GM21825 (cell line): ENCODE measurements around the gene PLB1.

Experiments used
- ATAC-seq: cut with Tn5 transposase; IDR thresholded peaks from one replicate; pipeline ENCODE4 v1.9.1; 2021; ENCODE audit warnings: mild to moderate bottlenecking, moderate library complexity; ENCODE audit not compliant: unreplicated experiment

Gene PLB1

GRCh38 chr2:28589746-28590463 is 94.0 kb downstream of the PLB1 start:
- ATAC-seq = no peak

GRCh38 chr2:28590496-28591301 is 94.8 kb downstream of the PLB1 start:
- ATAC-seq = no peak

- ATAC-seq = no peak
These were observed 96.0 kb downstream of the PLB1 start for GRCh38 chr2:28591711-28592335.

GRCh38 chr2:28592481-28592880 is 96.6 kb downstream of the PLB1 start:
- no peak for ATAC-seq

GRCh38 chr2:28593160-28593755 is 97.4 kb downstream of the PLB1 start:
- no peak for ATAC-seq

- ATAC-seq = no peak
These were observed 98.1 kb downstream of the PLB1 start for GRCh38 chr2:28594000-28594331.

GRCh38 chr2:28594332-28595108 is 98.7 kb downstream of the PLB1 start:
- no peak for ATAC-seq

GRCh38 chr2:28595323-28595722 is 99.5 kb downstream of the PLB1 start:
- no peak for ATAC-seq

- ATAC-seq = no peak
These were observed 102.6 kb downstream of the PLB1 start for GRCh38 chr2:28598484-28598883.

- ATAC-seq = no peak
These were observed 104.3 kb downstream of the PLB1 start for GRCh38 chr2:28600181-28600580.

- no peak for ATAC-seq
These were observed 105.8 kb downstream of the PLB1 start for GRCh38 chr2:28601616-28602015.

- no peak for ATAC-seq
These were observed 106.3 kb downstream of the PLB1 start for GRCh38 chr2:28602136-28602660.

- no peak for ATAC-seq
These were observed 107.1 kb downstream of the PLB1 start for GRCh38 chr2:28602751-28603639.

GRCh38 chr2:28603821-28604220 is 108.0 kb downstream of the PLB1 start:
- no peak for ATAC-seq

GRCh38 chr2:28604284-28604843 is 108.5 kb downstream of the PLB1 start:
- no peak for ATAC-seq

- ATAC-seq = no peak
These were observed 111.2 kb downstream of the PLB1 start for GRCh38 chr2:28606986-28607441.

GRCh38 chr2:28607730-28608499 is 112.1 kb downstream of the PLB1 start:
- no peak for ATAC-seq
